GM15510 (cell line): ENCODE measurements around the gene CTBP2.

Experiments
- POLR2A ChIP-seq: IDR thresholded peaks from 3 replicates; pipeline ENCODE4 v1.6.1; 2011; ENCODE audit warnings: borderline replicate concordance; ENCODE audit not compliant: insufficient read length; ENCODE audit errors: extremely low read depth

Gene CTBP2

DNA sequence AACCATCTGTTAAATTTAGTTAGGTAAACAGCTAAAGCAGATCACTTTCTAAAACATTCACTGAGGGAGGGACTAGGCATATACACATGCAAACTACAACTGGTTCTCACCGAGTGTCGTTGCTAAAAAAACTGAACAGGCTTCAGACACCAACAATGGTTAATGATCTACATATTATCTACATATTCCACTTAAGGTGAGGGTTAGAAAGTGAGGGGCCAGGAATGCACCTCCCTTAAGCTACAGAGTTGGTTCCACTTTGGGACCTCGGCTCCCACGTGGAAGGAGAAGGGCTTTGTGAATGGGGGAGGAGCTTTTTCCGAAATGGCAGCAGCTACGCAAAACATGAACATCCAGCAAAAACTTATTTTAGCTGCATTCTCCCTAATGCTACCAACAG, 5.8 kb downstream of the CTBP2 start:
- TF ChIP-seq POLR2A = no peak

- TF ChIP-seq POLR2A = no peak
Measured at GRCh38 chr10:125153703-125154490, 6.5 kb downstream of the CTBP2 start.

DNA sequence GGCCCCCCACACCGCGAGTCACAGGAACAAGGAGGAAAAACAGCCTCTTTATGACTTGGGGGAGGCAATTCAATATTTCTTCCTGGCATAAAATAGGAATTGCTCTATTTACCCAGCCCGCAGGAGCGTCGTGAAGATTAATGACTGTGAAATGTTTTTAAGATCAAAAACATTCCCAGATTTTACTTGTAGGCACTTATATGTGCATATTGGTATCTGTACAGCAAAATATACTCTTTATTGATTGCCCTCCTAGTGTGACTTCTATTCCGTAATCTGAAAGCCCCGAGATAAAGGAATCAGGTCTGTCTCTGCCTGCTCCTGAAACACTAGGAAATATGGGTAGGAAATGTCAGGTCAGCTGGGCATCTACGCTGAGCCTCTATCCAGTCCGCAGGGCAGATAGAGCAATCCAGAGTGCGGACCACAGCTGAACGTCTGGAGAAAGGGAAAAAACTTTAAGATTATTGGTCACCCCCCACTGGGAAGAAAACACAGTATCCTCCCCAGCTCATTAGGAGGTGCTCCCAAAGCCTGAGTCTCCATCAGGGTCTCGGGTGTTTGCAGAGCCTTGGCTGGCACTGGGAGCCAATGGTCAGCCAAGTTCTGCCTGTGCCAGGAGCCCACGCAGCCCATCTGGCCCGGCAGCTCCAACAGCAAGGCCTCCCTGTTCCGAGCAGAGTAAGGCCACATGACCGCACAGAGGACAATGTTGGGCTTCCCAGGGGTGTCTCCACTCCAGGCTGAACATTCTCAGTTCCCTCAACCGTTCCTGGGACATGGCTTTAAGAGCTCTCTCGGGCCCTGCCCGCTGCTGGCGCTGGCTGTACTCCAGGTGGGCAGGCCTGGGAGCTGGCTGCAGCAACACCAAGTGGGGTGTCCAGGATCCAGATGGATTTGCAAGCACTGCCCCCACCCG, 7.7 kb downstream of the CTBP2 start:
- no peak for TF ChIP-seq POLR2A

DNA sequence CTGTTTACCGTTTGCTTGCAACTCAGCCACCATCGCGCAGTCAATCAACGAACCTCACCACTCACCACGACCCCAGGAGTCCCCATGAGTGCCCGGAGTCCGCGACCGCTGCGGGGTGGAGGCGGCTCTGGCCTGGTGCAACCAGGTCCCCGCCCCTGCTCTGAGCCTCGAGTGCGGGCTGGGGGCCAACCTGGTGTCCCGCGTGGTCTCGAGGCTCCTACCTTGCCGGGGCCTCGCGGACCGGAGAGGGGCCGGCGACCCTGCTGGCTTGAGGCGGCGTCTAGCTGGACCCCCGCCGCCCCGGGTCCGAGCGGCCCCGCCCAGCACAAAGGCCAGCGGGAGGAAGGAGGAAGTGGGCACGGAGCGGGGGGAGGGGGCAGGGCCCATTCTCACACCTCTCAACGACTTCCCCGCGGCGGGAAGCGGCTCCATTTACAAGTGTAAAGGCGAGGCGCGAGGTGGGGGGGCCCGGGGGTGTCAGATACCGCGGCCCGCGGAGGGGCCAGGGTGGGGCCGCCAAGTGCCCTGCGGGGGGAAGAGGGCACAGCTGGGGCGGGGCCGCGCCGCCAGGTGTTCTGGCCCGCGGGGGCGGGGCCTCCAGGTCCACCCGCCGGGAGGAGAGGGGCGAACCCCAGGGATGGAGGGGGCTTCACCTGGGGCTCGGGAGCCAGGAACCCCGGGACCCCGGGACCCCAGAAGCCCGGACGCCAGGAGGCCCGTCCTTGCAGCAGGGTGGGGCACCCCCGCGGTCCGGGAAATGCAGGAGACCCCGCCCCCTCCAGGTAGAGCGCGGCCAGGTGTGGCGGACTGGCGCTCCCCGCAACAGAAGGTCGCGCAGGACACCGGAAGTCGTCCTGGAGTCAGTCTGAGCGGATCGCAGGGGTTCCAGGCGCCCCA, 8.6 kb downstream of the CTBP2 start:
- TF ChIP-seq POLR2A = no peak

- no peak for TF ChIP-seq POLR2A
Measured at GRCh38 chr10:125151170-125151552, 9.2 kb downstream of the CTBP2 start.

- no peak for TF ChIP-seq POLR2A
Measured at GRCh38 chr10:125149680-125150047, 10.7 kb downstream of the CTBP2 start.

DNA sequence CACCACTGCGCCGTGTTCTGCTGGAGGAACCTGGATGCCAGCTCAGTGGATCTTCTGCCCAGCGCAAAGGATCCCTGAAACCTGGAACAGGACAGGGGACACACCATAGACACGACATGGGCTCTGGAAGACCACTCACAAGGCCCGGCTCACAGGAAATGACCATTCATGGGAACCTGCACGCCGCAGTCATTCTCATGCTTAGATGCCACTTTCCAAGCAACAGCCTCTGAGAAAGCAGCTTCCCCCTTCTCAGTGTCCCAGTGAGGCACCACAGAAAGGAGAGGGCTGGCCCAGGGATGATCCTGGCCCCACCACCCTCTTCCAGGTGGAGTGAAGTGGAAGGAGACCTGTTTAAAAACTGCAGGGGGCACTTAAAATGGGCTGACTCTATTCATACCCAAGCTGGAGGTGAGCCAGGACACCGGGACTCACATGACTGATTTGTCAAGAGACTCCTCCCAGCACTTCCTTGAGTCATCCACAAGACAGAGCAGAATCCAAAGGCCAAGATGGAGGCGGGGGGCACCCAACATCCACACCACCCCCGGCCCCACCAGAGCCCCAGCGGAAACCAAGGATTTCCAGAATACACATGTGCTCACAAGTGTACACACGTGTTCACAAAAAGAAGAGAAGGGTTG, 11.2 kb downstream of the CTBP2 start:
- no peak for TF ChIP-seq POLR2A

DNA sequence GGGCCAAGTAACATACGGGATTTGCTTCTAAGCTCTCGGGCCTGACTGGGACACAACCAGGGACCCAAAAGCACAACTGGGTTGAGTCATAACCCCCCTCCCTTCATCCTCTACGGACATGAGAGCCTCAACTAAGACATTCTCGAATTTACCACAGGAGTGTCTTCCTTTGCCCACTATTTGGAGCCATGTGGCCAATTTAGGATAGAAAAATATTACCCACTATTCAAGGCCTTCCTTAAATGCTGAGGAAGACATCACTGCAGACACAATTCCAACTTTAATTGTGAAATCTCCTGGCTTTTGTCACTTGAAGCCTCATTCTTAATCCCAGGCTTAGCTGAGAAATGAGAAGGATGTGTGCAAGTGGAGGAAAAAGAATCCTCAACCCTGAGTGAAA, 11.8 kb downstream of the CTBP2 start:
- TF ChIP-seq POLR2A = no peak

DNA sequence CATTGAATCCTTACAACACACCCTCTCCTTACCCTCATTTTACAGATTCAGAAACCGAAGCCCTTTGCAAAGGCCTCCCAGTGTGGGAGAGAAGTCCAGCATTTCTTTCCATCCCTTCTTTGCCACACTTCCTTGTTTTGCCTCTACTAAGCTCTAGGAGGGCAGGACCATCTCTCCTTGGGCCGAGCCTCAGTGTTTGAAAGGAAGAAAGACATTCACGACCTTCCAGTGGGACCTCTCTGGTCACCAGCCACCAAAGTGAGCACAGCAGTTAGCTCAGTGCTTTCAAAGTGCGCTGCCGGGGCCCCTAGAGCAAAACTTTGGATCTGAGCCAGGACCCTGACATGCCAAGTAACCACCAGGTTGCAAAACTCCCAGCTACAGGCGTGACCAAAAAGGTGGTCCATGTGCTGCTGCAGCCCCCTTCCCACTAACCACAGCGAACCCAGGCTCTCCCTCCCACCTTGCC, 12.4 kb downstream of the CTBP2 start:
- no peak for TF ChIP-seq POLR2A

DNA sequence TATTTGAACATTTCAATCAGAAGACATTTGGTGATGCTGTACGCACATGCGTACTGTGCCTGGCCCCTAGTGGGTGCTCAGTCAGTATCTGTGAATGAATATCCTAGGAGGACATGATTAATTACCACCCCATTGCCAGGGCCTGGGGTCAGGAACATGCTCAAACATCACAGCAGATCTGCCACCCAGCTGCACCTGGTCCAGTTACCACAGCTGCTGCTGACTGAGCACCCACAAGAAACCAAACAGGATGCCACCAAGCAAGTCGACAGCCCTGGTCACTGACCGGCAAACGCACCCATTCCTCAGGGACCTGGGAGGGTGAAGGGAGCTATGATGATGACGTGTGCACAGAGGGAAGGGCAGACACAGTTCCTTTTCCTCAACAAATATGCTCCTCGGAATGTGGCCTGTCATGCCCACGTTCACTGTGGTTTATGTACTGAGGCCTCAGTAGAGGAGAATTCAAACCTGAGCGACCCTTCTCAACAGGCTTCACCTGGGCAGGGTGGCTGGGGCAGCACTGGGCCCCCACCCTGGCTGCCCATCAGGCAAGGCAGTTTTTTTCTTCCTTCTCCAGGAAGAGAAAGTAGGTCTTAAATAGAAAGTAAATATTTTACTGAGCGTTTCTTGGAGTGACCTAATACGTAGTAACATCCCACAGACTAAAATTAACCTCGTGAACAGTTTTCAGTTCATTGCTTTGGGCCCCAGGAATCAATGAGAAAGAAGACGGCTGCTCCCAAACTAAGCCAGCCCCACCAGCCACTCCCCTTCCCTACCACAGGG, 13.4 kb downstream of the CTBP2 start:
- TF ChIP-seq POLR2A = no peak

GRCh38 chr10:125145636-125146035, 14.7 kb downstream of the CTBP2 start:
- no peak for TF ChIP-seq POLR2A

DNA sequence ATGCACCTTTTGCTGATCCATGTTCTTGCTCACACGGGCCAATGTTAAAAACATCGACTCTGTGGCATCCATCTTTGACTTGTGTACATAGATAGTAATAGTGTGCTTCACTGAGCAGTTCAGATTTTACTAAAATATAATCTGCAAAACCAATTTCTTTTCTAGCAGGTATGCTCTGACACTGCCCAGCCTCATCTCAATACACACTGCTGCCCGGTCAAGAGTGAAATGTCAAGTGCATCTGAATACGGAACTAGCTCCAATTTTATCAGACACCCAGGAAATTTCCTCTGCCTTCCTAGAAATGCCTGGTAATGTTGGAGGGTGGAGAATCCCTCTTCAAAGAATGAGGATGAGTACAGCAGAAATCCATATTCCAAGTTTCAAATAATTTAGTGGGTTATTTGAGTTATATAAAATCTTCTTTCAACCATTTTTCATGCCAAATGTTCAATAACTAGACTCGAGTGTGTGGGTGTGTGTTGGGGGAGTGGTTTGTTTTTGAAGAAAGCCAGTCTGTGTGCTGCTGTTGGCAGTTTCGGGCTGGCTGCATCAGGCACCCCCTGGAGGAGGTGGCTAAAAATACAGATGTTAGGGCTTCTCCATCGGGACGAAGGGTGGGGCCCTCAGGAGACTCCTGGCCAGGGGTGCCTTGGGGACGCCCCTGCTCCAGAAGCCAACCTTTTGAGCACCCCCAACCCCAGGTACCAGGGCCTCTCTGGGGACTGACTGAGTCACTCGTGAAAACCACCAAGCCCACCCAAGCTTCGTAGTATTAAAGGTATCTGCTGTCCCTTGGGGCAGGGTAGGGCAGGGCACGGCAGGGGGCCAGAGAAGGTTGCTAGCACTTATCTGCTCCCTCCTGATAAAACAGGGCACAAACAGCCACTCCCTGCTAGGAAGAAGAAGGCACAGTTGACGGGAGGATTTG, 15.4 kb downstream of the CTBP2 start:
- TF ChIP-seq POLR2A = no peak
